Gastroesophageal sphincter (tissue), 3 donors: ENCODE results near the gene SGSH.

Source experiments
- CTCF ChIP-seq, 4 experiments: fragments of 200-600 bp in 2 of 4; fragments of 450-650 bp in 2 of 4; sonication (generic) in 1 of 4; IDR thresholded peaks; one replicate each; pipeline ENCODE4 v1.5.1; 2017 to 2019; ENCODE audit warnings: antibody characterized with exemption in 4 of 4, mild to moderate bottlenecking in 2 of 4, moderate library complexity in 2 of 4
- EP300 ChIP-seq: sonication (generic); formaldehyde crosslinking; IDR thresholded peaks from one replicate; pipeline ENCODE4 v1.6.1; 2017; ENCODE audit warnings: antibody characterized with exemption, mild to moderate bottlenecking
- POLR2A ChIP-seq, 2 donors: fragments of 450-650 bp; IDR thresholded peaks; one replicate each; pipeline ENCODE4 v1.6.1; 2017; ENCODE audit warnings: antibody characterized with exemption in 2 of 2, mild to moderate bottlenecking in 2 of 2, moderate library complexity in 1 of 2
- POLR2AphosphoS5 ChIP-seq: sonication (generic); formaldehyde crosslinking; IDR thresholded peaks from one replicate; pipeline ENCODE4 v1.6.1; 2017; ENCODE audit warnings: antibody characterized with exemption

DNA sequence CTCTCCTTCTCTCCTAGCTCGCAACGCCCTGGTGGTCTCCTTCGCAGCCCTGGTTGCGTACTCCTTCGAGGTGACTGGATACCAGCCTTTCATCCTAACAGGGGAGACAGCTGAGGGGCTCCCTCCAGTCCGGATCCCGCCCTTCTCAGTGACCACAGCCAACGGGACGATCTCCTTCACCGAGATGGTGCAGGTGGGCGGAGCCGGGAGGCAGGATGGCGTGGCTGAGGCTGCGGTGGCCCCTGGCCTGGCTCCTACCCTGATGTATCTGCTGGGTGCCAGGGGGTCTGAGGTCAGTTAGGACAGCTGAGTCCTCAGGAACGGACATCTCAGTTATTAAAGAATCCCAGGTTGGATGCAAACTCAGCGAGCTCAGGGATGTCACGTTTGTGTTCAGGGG lies 16.8 kb upstream of the SGSH start:
- TF ChIP-seq POLR2AphosphoS5 (no peak), POLR2A (IDR thresholded peaks at IDR 0.05) (no peak), CTCF (IDR thresholded peaks at IDR 0.05) (no peak), EP300 (no peak)
